Suppressor macrophage treated with lipopolysaccharide for 4 hours (primary cell): ENCODE results near the gene CWC27.
"Not testable (repeated sequence)": the region's sequence is repeated elsewhere in the genome, so short reads cannot be mapped to it uniquely, and the experiment has no call there.

Experiments
- DNase-seq: peaks from one replicate; pipeline ENCODE4 v3.0.0-alpha.2; 2020

The CWC27 gene

GRCh38 chr5:64930672-64931318 lies 162.1 kb downstream of the CWC27 start:
- no peak for DNase-seq

DNA sequence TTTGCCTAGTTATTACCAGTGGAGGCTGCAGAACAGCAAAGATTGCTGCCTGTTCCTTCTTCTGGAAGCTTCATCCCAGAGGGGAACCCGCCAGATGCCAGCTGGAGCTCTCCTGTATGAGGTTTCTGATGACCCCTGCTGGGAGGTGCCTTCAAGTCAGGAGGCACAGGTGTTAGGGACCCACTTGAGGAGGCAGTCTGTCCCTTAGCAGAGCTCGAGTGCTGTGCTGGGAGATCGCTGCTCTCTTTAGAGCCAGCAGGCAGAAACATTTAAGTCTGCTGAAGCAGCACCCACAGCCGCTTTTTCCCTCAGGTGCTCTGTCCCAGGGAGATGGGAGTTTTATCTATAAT lies 170.7 kb downstream of the CWC27 start:
- not testable (repeated sequence) for DNase-seq

DNA sequence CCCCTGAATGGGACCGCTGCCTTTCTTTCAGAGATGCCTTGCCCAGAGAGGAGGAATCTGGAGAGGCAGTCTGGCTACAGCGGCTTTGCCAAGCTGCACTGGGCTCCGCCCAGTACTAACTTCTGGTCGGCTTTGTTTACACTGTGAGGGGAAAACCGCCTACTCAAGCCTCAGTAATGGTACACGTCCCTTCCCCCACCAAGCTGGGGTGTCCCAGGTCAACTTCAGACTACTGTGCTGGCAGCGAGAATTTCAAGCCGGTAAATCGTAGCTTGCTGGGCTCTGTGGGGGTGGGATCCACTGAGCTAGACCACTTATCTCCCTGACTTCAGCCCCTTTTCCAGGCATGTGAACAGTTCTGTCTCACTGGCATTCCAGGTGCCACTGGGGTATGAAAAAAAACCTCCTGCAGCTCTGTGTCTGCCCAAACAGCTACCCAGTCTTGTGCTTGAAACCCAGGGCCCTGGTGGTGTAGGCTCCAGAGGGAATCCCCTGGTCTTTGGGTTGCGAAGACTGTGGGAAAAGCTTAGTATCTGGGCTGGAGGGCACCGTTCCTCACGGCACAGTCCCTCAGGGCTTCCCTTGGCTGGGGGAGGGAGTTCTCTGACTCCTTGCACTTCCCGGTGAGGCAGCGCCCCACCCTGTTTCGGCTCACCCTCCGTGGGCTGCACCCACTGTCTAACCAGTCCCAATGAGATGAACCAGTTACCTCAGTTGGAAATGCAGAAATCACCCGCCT lies 171.2 kb downstream of the CWC27 start:
- no peak for DNase-seq

GRCh38 chr5:64942460-64942859 lies 173.7 kb downstream of the CWC27 start:
- DNase-seq = no peak

- no peak for DNase-seq
Measured at GRCh38 chr5:64944868-64945267, 176.1 kb downstream of the CWC27 start.

DNA sequence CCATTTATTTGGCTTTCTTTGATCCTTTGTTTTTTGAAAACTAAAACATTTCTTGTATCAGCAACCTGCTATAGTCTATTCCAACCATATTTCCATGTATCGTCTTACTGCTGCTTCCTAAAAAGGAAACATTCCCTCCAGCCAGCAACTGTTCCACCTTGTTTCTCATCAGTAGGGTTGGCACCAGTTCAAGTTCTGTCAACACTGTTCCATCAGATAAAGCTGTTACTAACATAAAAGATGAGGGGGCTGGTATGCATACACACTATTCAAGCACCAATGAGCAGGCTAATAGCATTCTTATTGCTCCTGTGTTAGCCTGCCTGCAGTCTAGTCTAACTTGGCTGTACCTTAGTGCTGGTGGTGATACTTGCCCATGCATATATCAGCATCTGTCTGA lies 178.3 kb downstream of the CWC27 start:
- DNase-seq = no peak

- no peak for DNase-seq
Measured at GRCh38 chr5:64947801-64948200, 179.1 kb downstream of the CWC27 start.

- no peak for DNase-seq
Measured at GRCh38 chr5:64949331-64949730, 180.6 kb downstream of the CWC27 start.

DNA sequence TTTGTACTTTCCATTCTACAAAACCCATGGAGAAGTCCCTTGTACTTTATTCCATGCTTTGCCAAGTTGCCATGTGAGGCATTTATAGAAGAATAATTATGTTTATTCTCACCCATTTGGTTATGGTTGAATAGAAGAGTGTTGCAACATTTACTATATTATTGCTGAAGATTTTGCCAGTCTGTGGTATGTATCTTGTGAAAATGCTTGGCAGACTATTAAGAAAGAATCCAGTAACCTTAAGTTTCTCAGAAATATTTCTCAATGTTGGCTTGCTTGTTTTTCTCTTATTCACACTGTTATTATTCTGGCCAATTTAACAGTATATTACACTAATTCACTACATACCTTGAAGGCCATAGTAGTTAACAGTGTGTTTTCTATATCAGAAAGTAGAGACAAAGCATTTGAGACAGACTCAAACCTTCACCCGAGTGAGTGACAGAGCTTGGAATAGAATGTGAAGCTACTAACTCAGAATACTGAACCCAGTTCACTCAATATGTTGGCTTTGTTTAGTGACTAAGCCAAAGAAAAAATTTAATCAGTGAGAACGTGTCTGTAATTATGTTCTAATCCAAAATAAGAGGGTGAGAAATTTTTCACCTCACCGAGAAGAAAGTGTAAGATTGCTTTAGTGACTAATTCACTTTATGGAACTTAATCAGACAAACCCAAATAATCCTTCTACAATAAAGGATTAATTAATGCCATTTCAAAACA lies 184.4 kb downstream of the CWC27 start:
- no peak for DNase-seq

- DNase-seq = no peak
Measured at GRCh38 chr5:64954518-64954917, 185.8 kb downstream of the CWC27 start.

DNA sequence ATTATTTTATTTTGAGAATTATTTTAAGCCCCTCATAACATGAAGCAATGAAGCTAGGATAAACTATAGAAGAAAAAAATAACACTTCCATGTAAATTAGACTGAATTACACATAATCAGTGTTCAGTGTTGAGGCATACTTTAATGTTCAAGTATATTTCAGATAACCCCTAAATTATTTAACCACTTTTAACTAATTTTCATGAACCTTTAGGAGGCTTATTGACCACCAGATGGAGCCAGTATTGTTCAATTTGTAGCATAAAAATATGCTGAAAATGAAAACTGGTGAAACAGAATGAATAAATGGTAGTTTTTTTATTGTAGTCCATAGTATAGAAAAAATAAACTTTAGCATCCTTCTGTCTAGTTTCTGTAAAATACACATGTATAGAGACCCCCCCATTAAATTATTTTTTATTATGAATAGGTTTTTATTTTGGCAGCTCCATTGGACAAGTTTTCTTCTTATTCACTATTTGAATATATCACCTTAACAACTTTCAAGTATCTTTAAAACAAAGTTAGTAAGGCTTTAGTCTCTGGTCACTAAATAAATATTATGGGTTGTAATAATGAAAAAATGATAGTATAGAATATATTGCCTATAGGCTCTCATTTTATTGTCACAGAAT lies 190.1 kb downstream of the CWC27 start:
- peak; percentile 63 for DNase-seq

DNA sequence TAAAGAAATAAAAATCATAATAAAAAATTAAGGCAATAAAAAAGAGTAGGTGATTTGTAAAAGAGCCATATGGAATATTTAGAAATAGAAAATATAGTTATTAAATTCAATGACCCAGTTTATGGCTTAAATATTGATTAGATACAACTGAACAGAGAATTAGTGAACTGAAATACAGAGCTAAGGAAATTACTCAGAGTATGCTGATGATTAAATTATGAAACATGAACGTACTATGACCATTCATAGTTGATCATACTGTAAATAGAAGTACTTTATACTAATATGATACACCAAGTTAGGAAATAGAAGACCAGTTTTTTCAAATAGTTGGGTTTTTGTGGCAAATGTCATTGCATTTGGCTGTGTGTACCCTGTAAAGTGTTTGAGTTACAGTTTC lies 194.5 kb downstream of the CWC27 start:
- no peak for DNase-seq

GRCh38 chr5:64968591-64969110 lies 199.9 kb downstream of the CWC27 start:
- no peak for DNase-seq

- no peak for DNase-seq
Measured at GRCh38 chr5:64969578-64969977, 200.8 kb downstream of the CWC27 start.

DNA sequence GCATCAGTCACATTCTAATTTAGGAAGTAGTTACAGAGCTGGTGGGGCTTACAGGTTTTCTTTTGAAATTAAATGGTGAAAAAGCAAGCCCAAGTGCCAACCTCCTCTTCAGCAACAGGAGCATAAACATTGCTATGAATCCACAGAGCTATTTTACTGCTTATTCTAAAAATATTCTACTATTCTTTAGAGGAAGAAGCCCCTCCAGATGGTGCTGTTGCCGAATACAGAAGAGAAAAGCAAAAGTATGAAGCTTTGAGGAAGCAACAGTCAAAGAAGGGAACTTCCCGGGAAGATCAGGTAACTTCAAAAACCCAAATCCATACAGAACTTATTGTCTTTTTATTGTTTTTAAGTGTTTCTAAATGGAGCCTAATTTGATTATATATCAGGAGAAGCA lies 202.8 kb downstream of the CWC27 start:
- peak; percentile 31 for DNase-seq

DNA sequence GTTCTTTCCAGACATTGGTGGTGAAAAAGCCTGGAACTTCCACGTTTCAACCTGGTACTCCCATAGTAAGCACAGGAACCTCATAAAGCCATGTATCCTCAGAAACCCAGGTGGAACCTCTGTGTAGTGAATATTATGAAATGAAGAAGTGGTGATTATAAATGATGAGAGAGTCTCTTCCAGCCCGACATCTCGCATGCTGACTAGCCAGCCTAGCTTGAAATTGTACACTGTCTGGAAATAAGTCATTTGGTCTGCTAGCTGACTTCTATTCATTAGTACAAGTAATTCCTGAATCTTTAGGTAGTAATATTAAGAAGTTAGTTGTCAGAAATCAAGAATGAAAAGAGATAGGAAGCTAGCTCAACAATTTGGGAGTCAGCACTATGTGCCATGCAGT lies 203.3 kb downstream of the CWC27 start:
- no peak for DNase-seq

DNA sequence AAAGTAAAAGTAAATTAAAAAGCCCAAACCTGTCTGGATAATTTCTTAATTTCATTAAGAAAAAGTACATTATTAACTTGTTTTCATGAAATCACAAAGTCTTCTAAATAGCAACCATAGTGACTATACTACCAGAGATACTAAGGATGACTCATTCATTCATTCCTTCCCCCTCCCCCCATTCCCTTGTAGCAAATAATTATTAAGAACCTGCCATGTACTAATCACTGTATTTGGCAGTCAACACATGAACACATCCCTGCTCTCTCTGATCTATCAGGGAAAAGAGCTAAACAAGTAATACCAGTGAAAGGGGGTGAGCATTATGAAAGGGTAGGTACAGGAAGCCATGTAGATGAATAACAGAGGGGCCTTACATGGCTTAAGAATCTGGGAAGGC lies 203.9 kb downstream of the CWC27 start:
- DNase-seq = no peak

DNA sequence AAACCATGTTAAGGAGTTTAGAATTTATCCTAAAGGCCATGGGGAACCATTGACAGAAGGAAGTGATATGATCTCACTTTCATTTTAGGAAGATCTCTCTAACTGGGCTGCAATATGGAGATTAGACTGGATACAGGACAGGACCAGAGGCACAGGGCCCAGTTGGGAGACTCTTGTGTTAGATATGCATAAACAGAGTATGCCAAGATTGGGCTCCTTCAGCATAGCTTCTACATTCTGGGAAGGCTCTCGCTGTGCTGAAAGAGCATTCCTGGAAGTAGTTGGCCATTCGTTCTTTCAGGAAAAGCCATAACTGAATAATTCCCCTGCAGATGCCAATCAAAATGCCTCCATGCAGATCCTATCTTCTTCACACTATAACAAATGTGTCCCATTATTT lies 204.5 kb downstream of the CWC27 start:
- DNase-seq = no peak

GRCh38 chr5:64977779-64978178 lies 209.0 kb downstream of the CWC27 start:
- DNase-seq = peak; percentile 47

- DNase-seq = peak; percentile 21
Measured at GRCh38 chr5:64978546-64978945, 209.8 kb downstream of the CWC27 start.

DNA sequence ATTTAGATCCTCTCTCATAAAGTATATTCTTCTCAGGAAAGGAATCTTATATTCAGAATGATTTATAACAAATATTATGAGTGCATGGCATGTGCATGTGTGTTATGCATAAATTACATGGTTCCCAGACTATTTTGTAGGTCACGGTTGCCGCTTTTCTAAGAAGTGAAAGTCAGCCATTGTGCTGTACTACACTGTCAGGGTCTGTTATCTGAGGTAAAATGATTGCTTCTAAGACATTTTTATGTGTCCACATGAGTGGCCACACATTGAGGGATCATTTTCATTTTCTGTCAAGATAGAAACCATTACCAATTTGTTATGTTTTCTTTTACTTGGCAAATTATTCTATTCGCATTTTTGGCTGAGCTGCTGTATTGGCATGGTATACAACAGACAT lies 210.8 kb downstream of the CWC27 start:
- no peak for DNase-seq

DNA sequence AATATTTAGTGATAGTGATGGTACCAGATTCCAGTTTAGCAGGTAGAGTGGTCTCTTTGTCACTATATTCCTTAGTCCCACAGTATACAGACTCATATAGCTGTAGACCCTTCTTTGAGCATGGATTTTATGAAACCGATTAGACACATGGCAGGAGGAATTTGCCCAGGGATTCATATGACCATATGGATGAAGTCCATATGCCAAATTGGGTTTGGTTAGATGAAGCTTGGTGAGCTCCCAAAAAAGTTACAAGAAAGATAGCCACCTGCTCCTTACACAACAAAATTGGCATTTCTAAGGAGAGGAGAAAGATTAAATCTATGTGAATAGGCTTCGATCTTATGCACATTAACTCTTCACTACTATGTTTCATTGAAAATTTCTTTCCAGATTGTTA lies 211.4 kb downstream of the CWC27 start:
- DNase-seq = no peak

DNA sequence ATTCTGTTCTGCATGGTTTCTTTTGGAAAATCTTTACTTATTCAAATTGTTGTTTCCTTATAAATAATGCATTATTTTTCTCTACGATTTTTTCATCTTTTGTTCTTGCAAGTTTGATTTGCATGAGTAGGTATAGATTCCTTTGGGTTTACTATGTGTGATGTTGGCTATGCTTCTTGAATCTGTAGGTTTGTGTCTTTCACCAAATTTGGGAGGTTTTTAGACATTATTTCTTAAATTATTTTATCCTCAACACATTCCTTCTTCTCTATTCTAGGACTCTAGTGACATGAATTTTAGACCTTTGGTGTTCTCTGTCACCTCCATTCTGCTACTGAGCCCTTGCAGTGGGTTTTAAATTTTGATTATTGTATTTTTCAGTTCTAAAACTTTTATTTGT lies 219.0 kb downstream of the CWC27 start:
- DNase-seq = no peak

- DNase-seq = no peak
Measured at GRCh38 chr5:65009207-65009606, 240.5 kb downstream of the CWC27 start.
